ENCODE results near the gene TRAF3IP3. TPM values are rescaled to one million over a fixed set of nuclear protein-coding genes. Genes with fewer than 3 reads are reported as not detected.
A peak's percentile ranks its signal among the peaks of the same experiment; 100 is the strongest.

The TRAF3IP3 gene
- total RNA-seq, 1 experiment from 2014 or later = 0.10 TPM

DNA sequence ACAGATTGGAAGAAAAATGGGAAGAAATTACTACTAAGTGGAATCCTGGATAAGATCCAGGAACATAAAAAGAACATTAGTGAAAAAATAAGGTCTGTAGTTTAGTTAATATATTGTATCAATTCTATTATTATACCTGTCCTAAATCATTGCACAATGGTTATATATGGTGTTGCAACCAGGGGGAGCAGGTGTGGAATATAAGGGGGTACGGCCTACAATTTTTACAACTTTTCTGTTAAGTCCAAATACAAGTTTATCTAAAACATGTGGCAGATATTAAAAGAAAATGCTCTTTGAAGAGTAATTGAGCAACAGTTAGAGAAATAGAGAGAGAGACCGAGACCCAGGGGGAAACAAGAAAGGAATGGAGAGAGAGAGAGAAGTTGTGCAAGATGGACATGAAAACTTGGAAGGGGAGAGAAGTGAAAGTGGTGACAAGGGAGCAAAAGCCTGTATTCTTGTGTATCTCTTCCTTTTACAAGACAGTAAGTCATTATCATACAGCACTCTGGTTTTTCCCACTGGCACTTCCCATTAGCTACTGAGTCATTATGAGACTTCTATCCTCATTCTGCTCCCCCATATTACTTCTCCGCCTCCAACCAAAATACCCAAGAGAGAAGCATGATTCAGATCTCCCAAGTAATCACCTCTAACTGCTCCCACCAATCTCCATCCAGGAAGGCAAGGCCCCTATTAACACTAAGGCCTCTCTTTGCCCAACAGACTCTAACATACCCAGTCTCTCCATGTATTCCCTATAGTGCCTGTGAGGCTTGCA lies 22.3 kb upstream of the TRAF3IP3 start:
- in situ Hi-C loops (cut with HindIII; ENCODE audit: low sequenced_read_pairs) = no loop called here
- no peak for DNase-seq (ENCODE audit: low spot score)

DNA sequence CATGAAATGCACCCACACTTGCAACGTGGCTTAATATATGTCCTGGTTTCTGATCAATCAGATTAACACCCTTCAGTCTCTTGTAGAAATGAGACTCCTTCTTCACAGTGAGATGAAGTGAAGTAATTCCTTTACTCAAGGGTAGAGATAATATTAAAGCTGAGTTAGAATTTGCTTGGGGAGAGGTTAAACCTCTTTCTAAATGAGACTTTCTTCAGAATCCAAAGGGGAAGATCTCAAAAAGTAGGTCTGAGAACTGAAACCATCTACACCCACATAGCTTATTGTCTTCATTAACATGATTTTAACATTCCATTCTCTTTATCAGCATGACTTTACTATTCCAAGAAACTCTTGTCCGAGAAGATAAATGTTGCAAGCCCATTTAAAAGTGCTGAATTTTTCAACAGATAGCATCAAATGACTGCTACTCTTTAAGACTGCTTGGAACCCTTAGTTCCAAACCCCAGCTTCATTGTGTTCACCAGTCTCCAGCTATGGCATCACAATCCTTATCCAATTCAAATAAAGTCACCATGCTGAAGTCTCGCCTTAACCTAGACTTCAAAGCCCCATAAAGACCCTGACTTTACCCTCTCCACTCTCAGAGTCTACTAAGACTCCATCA lies 19.2 kb upstream of the TRAF3IP3 start:
- DNase-seq (ENCODE audit: low spot score) = no peak
- in situ Hi-C loops (cut with HindIII; ENCODE audit: low sequenced_read_pairs) = no loop called here

DNA sequence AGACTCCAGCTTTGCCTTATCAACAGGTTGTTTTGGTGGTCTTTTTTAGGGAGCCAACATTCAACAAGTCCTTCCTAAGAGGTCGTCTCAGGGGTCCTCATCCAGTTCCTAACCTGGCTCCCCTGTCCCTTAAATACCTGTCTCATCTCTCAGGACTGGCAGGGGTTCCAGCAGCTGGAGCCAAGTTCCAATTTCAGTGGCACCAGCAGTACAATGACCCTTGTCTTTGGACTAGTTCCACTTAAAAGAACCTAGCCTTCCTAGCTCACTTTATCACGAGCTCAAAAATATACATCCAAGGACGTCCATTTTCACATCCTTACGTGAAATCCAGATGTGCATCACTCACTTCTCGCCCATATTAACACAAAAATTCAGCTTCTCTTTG lies 18.7 kb upstream of the TRAF3IP3 start:
- in situ Hi-C loops (cut with HindIII; ENCODE audit: low sequenced_read_pairs) = no loop called here

GRCh38 chr1:209738270-209738669 lies 17.6 kb upstream of the TRAF3IP3 start:
- in situ Hi-C loops (cut with HindIII; ENCODE audit: low sequenced_read_pairs) = no loop called here
- no peak for DNase-seq (ENCODE audit: low spot score)

More for the DNA sequence above, 18.7 kb upstream of the TRAF3IP3 start:
- DNase-seq (ENCODE audit: low spot score) = no peak

GRCh38 chr1:209741193-209741592 lies 14.7 kb upstream of the TRAF3IP3 start:
- no peak for DNase-seq (ENCODE audit: low spot score)
- in situ Hi-C loops (cut with HindIII; ENCODE audit: low sequenced_read_pairs) = no loop called here

- DNase-seq (ENCODE audit: low spot score) = no peak
- in situ Hi-C loops (cut with HindIII; ENCODE audit: low sequenced_read_pairs) = no loop called here
These were observed 14.0 kb upstream of the TRAF3IP3 start for GRCh38 chr1:209741889-209742288.

DNA sequence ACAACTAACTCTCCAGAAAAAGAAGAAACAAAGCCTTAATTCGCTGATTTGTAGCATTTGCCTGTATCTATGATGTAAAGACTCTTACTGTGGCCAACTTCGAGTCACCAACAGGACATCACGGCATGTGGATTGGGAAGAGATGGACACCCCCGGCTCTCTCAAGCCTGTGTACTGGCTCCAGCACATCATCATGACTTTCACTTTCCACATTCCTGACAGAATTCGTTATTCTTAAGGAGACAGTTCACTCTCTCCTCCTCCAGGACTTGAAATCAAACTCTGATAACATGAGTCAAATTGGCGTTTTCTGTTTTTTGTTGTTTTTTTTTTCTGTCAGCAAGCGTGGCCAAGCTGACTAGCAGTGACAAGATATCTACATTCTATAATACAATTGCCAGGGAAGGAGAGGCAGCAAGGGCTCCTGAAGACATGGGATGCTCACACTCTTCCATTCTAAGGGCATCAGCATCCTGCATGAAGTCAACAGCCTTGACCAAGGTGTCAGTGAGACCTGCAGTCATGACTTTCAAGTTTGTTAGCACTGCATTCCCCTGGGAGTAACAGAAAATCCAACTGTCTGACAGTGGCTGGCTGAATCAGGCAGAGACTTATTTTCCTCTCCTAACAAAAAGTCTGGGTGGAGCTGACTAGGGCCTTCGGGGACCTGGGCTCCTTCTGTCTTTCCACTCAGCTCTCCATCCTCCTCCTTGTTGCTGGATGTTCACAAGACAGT lies 13.3 kb upstream of the TRAF3IP3 start:
- in situ Hi-C loops (cut with HindIII; ENCODE audit: low sequenced_read_pairs) = no loop called here
- no peak for DNase-seq (ENCODE audit: low spot score)

GRCh38 chr1:209743145-209743482 lies 12.7 kb upstream of the TRAF3IP3 start:
- DNase-seq (ENCODE audit: low spot score) = no peak
- in situ Hi-C loops (cut with HindIII; ENCODE audit: low sequenced_read_pairs) = no loop called here

DNA sequence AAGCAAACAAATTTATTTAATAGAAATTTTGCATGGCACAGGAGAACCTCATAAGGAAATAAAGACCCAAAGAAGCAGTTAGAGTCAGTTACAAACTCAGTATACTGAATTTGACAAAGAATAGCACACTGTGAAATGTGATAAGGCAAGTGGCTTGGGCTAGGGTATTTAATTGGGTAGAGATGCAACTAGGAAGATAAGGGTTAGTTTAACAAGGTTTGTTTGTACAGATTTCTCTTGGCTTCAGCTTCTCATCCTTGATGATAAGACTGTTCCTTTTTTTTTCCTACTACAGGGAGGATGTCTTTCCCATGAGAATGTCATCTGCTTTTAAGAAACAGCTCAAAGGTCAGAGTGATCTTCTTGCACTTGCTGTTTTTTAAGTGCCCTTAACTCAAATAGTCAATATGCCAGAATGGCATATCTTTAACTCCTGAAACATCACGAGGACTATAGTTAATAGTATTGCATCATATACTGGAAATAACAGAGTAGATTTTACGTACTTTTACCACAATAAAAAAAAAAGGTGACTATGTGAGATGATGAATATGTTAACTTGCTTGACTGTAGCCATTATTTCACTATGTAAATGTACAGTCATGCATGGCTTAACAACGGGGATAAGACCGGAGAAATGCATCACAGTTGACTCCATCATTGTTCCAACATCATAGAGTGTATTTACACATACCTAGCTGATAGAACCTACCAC lies 9.2 kb upstream of the TRAF3IP3 start:
- no peak for DNase-seq (ENCODE audit: low spot score)
- in situ Hi-C loops (cut with HindIII; ENCODE audit: low sequenced_read_pairs) = no loop called here

DNA sequence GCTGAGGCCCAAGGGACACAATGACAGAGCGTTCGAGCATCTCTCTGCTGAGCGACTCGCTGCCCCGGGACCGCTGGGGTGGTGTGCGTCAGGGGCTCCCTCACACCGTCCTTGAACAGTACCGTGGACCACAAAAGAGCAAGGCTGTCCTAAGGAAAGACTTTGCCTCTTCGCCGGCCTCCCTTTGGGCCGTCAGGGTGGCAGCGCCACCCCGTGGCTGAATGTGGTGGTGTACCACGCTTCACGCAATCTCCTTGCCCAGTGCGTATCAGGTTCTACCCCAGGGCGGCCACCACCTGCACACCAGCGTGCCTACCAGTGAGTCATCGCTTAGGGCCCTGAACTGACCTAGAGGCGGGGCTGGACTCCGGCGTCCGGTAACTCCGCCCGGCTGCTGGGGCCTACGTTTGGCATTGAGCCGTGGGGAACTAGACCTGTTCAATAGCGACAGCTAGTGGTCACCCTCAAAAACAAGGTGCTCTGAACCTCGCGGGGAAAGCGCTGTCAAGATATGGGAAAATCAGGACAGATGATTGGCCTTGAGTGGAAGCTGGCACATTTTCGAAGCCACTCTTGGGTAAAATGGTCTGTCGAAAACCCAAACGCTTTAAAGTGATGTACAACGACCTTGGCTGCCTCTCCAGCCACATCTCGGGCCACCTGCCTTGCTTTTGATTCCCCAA lies 8.1 kb upstream of the TRAF3IP3 start:
- in situ Hi-C loops (cut with HindIII; ENCODE audit: low sequenced_read_pairs) = no loop called here

DNA sequence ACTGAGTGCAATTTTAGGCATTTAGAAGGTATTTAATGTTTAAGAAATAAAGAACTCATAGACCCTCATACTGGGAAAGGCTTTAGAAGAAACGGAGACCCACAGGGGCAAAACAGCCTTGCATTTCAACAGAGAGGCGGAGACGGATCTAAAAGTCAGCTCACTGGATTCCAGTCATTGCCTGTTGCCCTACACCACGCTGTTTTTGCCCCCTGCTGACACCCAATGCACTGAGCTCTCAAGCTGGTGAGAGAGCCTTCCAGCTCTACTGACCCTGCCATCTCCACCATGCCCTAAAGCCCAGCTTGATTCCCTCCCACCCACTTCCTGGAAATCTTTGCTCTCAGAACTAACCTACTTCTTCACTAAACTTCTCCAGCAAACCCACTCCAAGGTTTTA lies 7.2 kb upstream of the TRAF3IP3 start:
- in situ Hi-C loops (cut with HindIII; ENCODE audit: low sequenced_read_pairs) = no loop called here
- DNase-seq (ENCODE audit: low spot score) = no peak

More for the DNA sequence above, 8.1 kb upstream of the TRAF3IP3 start:
- peak; percentile 70 for DNase-seq (ENCODE audit: low spot score)

GRCh38 chr1:209749205-209749604 lies 6.6 kb upstream of the TRAF3IP3 start:
- DNase-seq (ENCODE audit: low spot score) = no peak
- in situ Hi-C loops (cut with HindIII; ENCODE audit: low sequenced_read_pairs) = no loop called here

DNA sequence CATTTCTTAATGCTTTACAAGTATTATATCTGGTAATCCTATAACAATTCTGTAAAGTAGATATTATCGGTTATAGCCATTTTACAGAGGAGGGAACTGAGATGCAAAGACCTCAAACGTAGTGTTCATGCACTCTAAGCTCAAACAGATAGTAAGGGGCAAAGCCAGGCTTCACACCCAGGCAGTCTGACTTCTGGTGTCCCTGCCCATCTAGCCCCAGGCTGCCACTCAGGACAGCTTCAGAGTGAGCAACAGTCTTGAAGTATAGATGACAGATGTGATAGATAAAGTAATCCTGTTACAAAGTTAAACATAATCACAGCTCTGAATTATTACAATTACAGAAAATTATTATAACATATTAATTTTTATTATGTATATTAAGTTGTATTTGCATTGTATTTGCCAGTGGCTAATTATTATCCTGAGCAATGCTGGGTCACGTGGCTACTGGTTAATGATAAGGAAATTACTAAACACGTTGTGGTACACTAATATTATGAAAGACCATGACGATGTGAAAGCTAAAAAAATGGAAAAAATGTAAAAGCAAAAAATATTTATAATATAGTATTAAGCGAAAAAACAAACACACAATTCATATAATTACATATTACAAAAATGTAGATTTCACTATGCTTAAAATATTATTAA lies 6.1 kb upstream of the TRAF3IP3 start:
- no peak for DNase-seq (ENCODE audit: low spot score)
- in situ Hi-C loops (cut with HindIII; ENCODE audit: low sequenced_read_pairs) = no loop called here

DNA sequence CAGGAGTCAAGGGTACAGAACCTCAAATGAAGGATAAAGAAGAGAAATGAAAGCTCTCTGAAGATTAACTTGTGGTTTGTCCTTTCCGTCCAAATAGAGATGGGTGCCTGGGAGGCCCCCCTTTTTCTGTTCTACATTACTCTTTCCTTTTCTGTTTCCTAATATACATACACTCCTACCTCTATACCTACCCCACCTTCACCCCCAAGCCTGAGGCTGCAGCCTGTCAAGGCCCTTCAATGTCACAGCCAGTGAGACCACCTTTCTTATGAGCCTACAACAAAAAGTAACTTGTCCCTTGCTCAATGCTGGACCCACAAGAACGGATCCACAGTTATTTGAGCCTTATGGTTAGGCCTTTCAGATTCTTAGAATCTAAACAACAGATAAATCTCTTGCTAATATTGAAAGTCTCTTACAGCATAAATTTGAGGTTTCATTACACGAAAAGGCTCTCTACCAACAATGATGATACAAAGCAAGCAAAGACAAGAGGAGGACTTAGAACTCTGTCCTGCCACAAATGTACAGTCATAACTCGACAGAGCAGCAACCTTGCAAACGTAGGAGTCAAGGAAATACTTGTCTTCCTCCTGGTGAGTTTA lies 4.1 kb upstream of the TRAF3IP3 start:
- in situ Hi-C loops (cut with HindIII; ENCODE audit: low sequenced_read_pairs) = no loop called here
- no peak for DNase-seq (ENCODE audit: low spot score)

DNA sequence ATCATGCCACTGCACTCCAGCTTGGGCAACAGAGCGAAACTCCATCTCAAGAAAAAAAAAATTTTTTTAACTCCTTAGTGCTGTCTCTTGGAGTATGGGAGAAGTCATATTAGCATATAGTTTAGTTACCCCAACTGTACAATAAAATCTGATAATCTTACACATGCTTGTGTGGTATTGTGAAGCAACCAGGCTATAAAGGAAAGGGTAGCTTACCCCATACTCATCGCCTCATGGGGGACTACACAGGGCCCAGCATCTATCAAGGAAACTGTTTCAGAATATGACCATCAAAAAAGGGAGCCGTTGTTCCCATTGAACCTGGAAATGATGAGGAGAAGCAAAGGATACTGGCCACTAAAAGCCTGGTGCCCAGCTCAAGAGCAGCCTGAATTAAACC lies 3.0 kb upstream of the TRAF3IP3 start:
- in situ Hi-C loops (cut with HindIII; ENCODE audit: low sequenced_read_pairs) = no loop called here
- DNase-seq (ENCODE audit: low spot score) = no peak

DNA sequence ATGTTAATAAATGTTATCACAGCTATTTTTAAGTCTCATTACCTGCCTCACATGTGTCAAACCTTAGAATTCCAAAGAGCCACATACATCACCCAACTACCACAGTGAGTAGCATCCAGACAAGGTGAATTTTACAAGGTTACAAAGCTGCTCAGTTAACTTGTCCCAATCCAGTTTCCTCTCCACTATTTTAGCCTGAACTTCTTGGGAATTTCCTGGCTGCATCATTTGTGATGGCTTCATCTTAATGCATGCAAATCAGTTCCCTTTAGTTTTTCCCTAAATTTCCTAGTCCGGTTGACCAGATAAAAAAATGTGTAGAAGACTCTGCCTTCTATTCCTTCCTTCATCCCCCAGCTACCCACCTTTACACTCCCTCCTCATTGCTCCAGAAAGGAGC lies 597 bp upstream of the TRAF3IP3 start:
- in situ Hi-C loops (cut with HindIII; ENCODE audit: low sequenced_read_pairs) = no loop called here
- no peak for DNase-seq (ENCODE audit: low spot score)

GRCh38 chr1:209756615-209757445 lies 977 bp downstream of the TRAF3IP3 start:
- in situ Hi-C loops (cut with HindIII; ENCODE audit: low sequenced_read_pairs) = no loop called here

GRCh38 chr1:209758400-209758799 lies 2.5 kb downstream of the TRAF3IP3 start:
- no peak for DNase-seq (ENCODE audit: low spot score)
- in situ Hi-C loops (cut with HindIII; ENCODE audit: low sequenced_read_pairs) = no loop called here

More at GRCh38 chr1:209756615-209757445, 977 bp downstream of the TRAF3IP3 start:
- DNase-seq (ENCODE audit: low spot score) = no peak

Measured in G401 (cell line).